CD1c-positive myeloid dendritic cell (primary cell): Measurements from ENCODE around the gene CDK7.
"Not testable (repeated sequence)": the region's sequence is repeated elsewhere in the genome, so short reads cannot be mapped to it uniquely, and the experiment has no call there.

Source experiments
- DNase-seq: peaks from one replicate; pipeline ENCODE4 v3.0.0-alpha.2; 2016; ENCODE audit errors: extremely low spot score

The CDK7 gene

DNA sequence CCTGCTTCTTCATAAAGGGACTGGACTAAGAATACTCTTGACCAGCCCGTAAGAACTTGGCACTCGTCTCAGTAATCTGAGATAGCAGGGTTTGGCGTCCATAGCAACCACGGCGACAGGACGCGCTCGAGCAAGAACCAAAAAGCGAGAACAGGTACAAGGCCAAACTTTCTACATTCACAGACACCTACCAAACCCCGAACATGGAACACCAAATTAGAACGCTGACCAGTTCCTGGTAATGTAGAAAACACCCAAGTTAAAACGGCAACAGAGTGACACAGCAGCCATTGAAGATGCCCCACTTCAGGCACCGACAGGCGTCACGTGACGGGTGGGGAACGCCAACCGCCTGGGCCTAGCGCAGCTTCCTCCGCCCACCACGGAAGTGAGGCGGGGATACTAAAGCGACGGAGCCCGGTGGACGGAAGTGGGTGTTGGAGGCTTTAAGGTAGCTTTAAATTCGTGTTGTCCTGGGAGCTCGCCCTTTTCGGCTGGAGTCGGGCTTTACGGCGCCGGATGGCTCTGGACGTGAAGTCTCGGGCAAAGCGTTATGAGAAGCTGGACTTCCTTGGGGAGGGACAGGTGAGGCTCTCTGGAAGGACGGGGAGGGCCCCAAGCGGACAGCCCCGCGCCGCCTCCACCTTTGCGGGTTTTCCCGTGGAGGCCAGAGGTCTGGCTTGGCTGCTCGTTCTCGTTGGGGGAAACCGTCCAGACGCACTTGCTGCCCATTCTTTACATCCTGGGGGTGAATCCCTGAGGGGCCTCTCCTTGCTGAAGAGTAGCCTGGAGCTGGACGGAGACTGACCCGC, at the start of gene CDK7:
Gene CDK7, plus strand, starts transcription at position 430 of the 812 bp plus-strand sequence. Its CDS starts 90 bp downstream, at position 520.
- DNase-seq, result peak; percentile 97

DNA sequence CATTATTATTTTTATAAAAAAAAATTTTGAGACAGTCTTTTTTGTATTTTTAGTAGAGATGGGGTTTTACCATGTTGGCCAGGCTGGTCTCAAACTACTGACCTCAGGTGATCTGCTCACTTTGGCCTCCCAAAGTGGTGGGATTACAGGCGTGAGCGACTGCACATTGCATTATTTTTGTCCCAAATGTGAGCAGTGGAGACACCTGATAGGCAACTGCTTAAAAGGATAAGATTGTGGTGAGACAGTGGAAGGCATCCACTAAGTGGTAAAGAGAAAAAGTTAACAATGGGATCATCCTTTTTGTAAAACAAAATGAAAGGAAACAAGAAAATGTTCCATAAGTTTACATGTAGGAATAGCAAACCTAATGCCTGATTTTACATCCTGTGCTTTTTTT, 47.3 kb upstream of the CDK7 start:
- DNase-seq, result no peak

DNA sequence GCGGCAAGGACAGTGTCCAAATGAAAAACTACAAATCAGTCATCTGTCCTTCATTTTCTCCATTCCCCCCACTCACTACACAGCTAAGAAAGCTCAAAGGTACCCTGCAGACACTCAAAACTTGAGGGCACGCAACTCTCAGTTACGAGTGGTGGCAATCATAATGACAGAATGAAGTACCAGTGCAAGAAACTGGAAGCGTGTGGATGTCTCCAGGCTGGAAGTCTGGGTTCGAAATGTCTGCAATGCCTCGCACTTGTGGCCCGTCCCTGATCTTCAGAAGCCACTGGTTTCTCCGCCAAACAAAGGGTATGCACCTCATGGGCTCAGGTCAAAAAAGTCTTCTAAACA, 45.9 kb upstream of the CDK7 start:
- peak; percentile 4 for DNase-seq

GRCh38 chr5:69189162-69190086, 45.3 kb upstream of the CDK7 start, which contains the start of gene CENPH:
CENPH (plus strand) TSS chr5:69189583; CDS start chr5:69189635, 52 bp downstream.
- peak; percentile 96 for DNase-seq

GRCh38 chr5:69202497-69202896, 32.2 kb upstream of the CDK7 start:
- DNase-seq, result no peak

DNA sequence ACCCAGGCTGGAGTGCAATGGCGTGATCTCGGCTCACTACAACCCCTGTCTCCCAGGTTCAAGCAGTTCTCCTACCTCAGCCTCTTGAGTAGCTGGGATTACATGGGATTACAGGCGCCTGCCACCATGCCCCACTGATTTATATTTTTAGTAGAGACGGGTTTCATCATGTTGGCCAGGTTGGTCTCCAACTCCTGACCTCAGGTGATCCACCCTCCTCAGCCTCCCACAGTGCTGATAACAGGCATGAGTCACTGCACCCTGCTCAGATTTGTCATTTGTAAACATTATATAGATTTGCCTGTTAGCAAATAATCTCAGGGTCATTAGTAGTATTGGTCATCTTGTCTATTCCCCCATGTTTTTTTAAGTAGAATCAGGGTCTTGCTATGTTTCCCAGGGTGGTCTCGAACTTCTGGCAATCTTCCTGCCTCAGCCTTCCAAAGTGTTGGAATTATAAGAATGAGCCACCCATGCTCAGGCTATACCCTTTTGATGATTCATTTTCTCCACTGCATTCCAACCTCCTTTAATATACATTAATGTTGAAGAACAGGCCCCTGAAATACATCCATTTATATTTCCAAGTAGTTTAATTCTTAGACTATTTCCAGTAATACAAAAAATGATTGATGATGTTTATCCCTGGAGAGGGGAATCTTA, 28.0 kb upstream of the CDK7 start:
- DNase-seq, result no peak

DNA sequence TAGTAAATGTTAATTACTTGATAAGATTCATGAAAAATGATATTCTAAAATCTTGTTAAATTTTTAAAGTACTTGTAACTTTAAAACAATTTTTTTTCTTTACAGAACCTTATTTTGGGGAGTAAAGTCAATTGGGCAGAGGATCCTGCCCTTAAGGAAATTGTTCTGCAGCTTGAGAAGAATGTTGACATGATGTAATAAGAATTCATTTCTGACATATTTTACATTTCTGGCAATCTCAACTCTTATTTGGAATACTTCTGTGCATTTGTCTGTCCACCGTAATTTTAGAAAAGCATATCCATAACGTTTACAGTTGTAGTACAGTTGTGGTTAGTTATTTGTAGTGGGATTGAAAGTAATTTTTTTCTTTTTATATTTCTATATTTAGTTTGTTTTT, 25.1 kb upstream of the CDK7 start:
- DNase-seq, result no peak

DNA sequence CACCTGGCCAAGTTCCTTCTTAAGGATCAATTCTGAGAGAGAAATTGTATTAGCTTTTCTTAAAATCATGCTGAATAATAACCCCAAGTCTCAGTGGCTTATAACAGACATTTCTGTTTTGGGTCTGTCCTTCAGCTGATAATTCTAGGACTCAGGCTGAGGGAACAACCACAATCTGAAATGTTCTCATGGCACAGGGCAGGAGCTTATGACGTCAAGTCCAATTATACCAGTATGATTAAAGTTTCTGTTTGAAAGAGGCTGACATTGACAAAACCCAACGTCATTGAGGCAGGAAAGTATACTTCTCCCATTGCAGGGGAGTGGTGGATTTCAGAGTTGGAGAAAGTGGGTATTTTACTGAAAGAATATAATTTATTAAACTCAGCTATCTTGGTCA, 23.5 kb upstream of the CDK7 start:
- DNase-seq, result no peak

- no peak for DNase-seq
Measured at GRCh38 chr5:69212022-69212421, 22.7 kb upstream of the CDK7 start.

DNA sequence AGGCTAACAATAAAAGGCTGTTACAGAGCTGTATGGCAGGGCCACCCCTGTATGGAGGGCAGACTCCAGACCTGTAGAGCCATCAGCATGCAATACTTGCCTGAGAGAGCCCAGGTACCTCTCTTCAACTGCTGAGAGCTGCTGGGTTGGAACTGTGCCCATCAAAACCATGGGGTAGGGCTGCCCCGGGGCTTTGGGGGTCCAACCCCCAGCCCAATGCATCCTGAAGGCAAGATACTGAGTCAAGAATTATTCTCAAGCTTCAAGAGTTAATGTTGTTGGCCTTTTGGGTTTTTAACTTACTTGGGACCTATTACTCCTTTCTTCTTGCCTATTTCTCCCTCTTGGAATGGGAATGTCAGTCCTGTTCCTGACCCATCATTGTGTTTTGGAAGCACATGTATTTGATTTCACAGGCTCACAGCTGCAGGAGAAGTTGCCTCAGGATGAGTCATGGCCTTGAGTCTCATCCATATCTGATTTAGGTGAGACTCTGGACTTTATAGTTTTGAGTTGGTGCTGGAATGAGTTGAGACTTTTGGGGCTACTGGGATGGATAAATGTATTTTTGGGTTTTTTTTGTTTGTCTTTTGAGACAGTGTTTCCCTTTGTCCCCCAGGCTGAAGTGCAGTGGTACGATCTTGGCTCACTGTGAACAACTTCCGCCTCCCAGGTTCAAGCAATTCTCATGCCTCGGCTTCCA, 21.0 kb upstream of the CDK7 start:
- no peak for DNase-seq

DNA sequence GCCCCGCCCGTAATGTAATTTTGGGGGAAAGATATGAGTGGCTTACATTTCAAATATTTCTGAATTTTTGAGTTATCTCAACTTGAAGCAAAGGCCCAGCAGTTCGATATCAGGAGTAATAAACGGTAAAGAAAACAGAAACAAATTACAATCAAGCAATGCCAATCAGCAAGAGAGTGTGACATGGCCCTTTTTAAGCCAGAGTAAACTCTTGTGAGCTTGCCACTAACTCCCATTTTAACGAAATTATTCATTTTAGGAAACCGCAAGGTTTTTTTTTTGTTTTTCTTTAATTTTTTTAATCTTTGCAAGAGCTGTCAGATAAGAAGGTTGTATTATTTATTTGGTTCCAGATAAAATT, 17.6 kb upstream of the CDK7 start:
- DNase-seq, result no peak

GRCh38 chr5:69217548-69218526, 16.8 kb upstream of the CDK7 start:
- DNase-seq, result peak; percentile 97

GRCh38 chr5:69219939-69220338, 14.7 kb upstream of the CDK7 start:
- no peak for DNase-seq

GRCh38 chr5:69220371-69220770, 14.3 kb upstream of the CDK7 start:
- DNase-seq, result not testable (repeated sequence)

- not testable (repeated sequence) for DNase-seq
Measured at GRCh38 chr5:69220833-69221232, 13.9 kb upstream of the CDK7 start.

DNA sequence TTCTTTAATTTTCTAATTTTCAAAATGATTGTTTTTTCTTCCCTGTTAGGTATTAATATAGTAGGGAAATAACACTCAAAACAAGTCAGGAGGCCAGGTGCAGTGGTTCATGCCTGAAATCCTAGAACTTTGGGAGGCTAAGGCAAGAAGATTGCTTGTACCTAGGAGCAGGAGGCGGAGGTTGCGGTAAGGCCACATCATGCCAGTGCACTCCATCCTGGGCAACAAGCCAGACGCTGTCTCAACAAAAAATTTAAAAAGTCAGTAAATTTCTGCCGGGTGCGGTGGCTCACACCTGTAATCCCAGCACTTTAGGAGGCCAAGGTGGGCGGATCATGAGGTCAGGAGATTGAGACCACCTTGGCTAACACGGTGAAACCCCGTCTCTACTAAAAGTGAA, 10.2 kb upstream of the CDK7 start:
- no peak for DNase-seq

DNA sequence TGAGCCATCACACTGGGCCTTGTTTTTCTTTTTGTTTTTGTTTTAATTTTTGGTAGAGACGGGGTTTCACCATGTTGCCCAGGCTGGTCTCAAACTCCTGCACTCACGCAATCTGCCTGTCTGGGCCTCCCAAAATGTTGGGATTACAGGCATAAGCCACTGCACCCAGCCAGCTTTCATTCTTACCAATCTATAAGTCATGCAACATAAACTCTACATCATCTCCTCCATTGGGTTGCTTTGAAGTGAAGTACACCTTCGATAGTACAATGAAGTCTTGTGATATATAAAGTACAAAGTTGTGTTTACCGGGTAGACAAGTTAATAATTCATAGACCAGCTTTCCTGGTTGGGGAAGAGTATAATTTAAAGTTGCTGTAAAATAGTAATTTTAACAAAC, 8.8 kb upstream of the CDK7 start:
- no peak for DNase-seq

DNA sequence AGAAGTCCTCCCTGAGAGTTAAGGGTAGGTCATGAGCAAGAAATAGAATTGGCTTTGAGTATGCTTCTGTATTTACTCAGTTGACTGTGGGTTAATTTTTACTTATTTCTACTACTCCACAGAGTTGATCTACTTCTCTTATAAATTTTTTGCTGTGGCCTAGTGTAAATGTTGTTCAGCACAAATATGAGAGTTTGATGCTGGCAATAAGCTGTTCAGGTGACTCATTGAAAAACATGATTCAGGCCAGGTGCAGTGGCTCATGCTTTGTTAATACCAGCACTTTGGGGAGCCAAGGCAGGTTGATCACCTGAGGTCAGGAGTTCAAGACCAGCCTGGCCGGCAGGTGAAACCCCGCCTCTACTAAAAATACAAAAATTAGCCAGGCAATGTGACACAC, 4.5 kb upstream of the CDK7 start:
- no peak for DNase-seq

DNA sequence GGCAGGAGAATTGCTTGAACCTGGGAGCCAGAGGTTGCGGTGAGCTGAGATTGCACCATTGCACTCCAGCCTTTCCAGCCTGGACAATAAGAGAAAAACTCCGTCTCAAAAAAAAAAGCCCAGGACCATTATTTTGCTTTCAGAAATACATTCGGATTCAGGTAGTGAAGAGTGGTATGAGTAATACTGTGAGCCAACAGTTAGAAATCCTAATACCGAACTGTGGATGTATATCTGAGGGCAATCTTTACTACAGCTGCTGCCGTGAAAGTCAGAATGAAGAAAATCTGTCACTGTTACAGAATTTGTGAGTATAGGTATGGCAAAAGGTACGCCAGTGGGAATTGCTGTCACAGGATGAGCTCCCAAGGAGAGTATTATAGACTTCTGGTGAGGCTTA, 3.4 kb upstream of the CDK7 start:
- DNase-seq, result no peak

DNA sequence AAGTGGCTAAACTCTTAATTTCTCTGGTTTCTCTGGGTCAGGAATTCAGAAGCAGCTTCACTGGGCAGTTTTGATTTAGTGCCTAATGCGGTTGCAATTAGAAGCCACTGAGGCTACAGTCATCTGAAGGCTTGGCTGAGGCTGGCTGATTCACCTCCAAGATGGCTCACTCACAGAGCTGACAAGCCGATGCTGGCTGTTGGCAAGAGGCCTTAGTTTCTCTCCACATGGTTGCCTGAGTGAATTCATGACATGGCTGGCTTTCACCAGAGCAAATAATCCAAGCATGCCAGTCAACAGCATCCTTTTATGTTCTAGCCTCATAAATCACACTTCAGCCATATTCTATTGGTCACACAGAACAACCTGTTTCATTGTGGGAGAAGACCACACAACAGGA, 2.8 kb upstream of the CDK7 start:
- no peak for DNase-seq

DNA sequence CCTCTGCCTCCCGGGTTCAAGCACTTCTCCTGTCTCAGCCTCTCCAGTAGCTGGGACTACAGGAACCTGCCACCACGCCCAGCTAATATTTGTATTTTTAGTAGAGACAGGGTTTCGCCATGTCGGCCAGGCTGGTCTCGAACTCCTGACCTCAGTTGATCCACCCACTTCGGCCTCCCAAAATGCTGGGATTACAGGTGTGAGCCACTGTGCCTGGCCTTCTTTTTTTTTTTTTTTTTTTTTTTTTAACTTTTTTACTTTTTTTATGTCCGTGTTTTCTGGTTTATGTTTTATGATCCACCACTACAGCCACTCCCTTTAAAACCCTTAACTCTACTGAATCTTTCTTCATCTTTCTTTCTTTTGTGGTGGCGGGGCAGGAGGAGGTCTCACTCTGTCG, 2.0 kb downstream of the CDK7 start:
- DNase-seq, result not testable (repeated sequence)
